Measurements from ENCODE around the gene LIPF. TPM values are rescaled to one million over a fixed set of nuclear protein-coding genes. Genes with fewer than 3 reads are reported as not detected.

The LIPF gene
- total RNA-seq, 2 experiments from 2014 or later: not detected

GRCh38 chr10:88668465-88668864, 4.2 kb downstream of the LIPF start:
- intact Hi-C loops (cut with micrococcal nuclease): no loop called here
- no peak for ATAC-seq
- H3K4me3 Mint-ChIP-seq: no peak overlapping the region

GRCh38 chr10:88670497-88670896, 6.3 kb downstream of the LIPF start:
- intact Hi-C loops (cut with micrococcal nuclease): no loop called here
- DNase-seq: peak; percentile 50
- Mint-ChIP-seq H3K27ac (peak overlapping the region; percentile 72), H3K36me3 (ENCODE audit: low read depth) (no peaks in the 10 kb centered on the region), H3K4me1 (ENCODE audit: low read depth) (peaks cover 23% of the 10 kb centered on the region), H3K27me3 (peaks cover 5% of the 10 kb centered on the region), H3K4me3 (peak overlapping the region; percentile 1), H3K9me3 (no peaks in the 10 kb centered on the region)
- POLR2A ChIA-PET: interaction anchor here (0.6 kb wide), 1 partner anchor 28 kb away, joined by 3 read pairs; no protein-coding TSS in a partner anchor
- no peak for TF ChIP-seq CTCF (IDR thresholded peaks at IDR 0.05)
- CTCF ChIA-PET: interaction anchor here (0.8 to 1.9 kb wide), 4 partner anchors 10 to 95 kb away, joined by 3 to 6 read pairs (median 4); partner anchors contain the start of gene RNLS
- peak; percentile 97 for ATAC-seq

More at GRCh38 chr10:88668465-88668864, 4.2 kb downstream of the LIPF start:
- TF ChIP-seq CTCF (IDR thresholded peaks at IDR 0.05): no peak
- H3K36me3 Mint-ChIP-seq (ENCODE audit: low read depth): no peaks in the 10 kb centered on the region
- no peak for DNase-seq
- peaks cover 1% of the 10 kb centered on the region for H3K27me3 Mint-ChIP-seq
- peaks cover 23% of the 10 kb centered on the region for H3K4me1 Mint-ChIP-seq (ENCODE audit: low read depth)
- POLR2A ChIA-PET: no interaction called here
- no peak overlapping the region for H3K27ac Mint-ChIP-seq
- no peaks in the 10 kb centered on the region for H3K9me3 Mint-ChIP-seq
- CTCF ChIA-PET: interaction anchor here (1.2 kb wide), 1 partner anchor 19 kb away, joined by 3 read pairs; no protein-coding TSS in a partner anchor

- Mint-ChIP-seq H3K4me1 (ENCODE audit: low read depth) (peaks cover 23% of the 10 kb centered on the region), H3K9me3 (no peaks in the 10 kb centered on the region), H3K27ac (no peak overlapping the region), H3K4me3 (no peak overlapping the region), H3K27me3 (peaks cover 5% of the 10 kb centered on the region), H3K36me3 (ENCODE audit: low read depth) (no peaks in the 10 kb centered on the region)
- CTCF ChIA-PET: no interaction called here
- intact Hi-C loops (cut with micrococcal nuclease): no loop called here
- ATAC-seq (no peak), DNase-seq (no peak)
- no peak for TF ChIP-seq CTCF (IDR thresholded peaks at IDR 0.05)
- POLR2A ChIA-PET: no interaction called here
Observed at GRCh38 chr10:88672041-88672440, 7.8 kb downstream of the LIPF start.

GRCh38 chr10:88676283-88677060, 12.2 kb downstream of the LIPF start:
- H3K27ac Mint-ChIP-seq: no peak overlapping the region
- DNase-seq (no peak), ATAC-seq (no peak)
- H3K4me3 Mint-ChIP-seq: no peak overlapping the region
- ChIA-PET POLR2A (no interaction called here), CTCF (interaction anchor here (1.1 to 2.2 kb wide), 3 partner anchors 9 to 17 kb away, joined by 3 to 9 read pairs (median 4); no protein-coding TSS in a partner anchor)
- H3K9me3 Mint-ChIP-seq: no peaks in the 10 kb centered on the region
- H3K36me3 Mint-ChIP-seq (ENCODE audit: low read depth): no peaks in the 10 kb centered on the region
- H3K4me1 Mint-ChIP-seq (ENCODE audit: low read depth): peaks cover 7% of the 10 kb centered on the region
- TF ChIP-seq CTCF (IDR thresholded peaks at IDR 0.05): no peak
- H3K27me3 Mint-ChIP-seq: peaks cover 4% of the 10 kb centered on the region
- intact Hi-C loops (cut with micrococcal nuclease): no loop called here

- no peak for TF ChIP-seq CTCF (IDR thresholded peaks at IDR 0.05)
- no peak for DNase-seq
- Mint-ChIP-seq H3K4me3 (no peak overlapping the region), H3K4me1 (ENCODE audit: low read depth) (no peaks in the 10 kb centered on the region), H3K27ac (no peak overlapping the region), H3K9me3 (no peaks in the 10 kb centered on the region), H3K36me3 (ENCODE audit: low read depth) (no peaks in the 10 kb centered on the region), H3K27me3 (peaks cover 7% of the 10 kb centered on the region)
- ChIA-PET POLR2A (no interaction called here), CTCF (no interaction called here)
- intact Hi-C loops (cut with micrococcal nuclease): no loop called here
- no peak for ATAC-seq
Observed at GRCh38 chr10:88680958-88681357, 16.7 kb downstream of the LIPF start.

All from activated CD8-positive, alpha-beta T cell treated with anti-CD3 and anti-CD28 coated beads for 36 hours (primary cell).